COR-L47 (cell line): ENCODE results near the gene MYO18B.

Source experiments
- DNase-seq: peaks from one replicate; lab custom pipeline; 2025; lab: John Stamatoyannopoulos, UW

MYO18B gene

GRCh38 chr22:25903294-25903693 is 161.3 kb downstream of the MYO18B start:
- no peak for DNase-seq

- DNase-seq = no peak
Observed at GRCh38 chr22:25908212-25908611, 166.2 kb downstream of the MYO18B start.

- DNase-seq = no peak
Observed at GRCh38 chr22:25908755-25909154, 166.8 kb downstream of the MYO18B start.

- no peak for DNase-seq
Observed at GRCh38 chr22:25909614-25910387, 167.8 kb downstream of the MYO18B start.

- no peak for DNase-seq
Observed at GRCh38 chr22:25911243-25911972, 169.4 kb downstream of the MYO18B start.

- DNase-seq = peak; percentile 93
Observed at GRCh38 chr22:25919452-25919851, 177.5 kb downstream of the MYO18B start.

- no peak for DNase-seq
Observed at GRCh38 chr22:25922141-25922540, 180.2 kb downstream of the MYO18B start.

- no peak for DNase-seq
Observed at GRCh38 chr22:25923914-25924313, 181.9 kb downstream of the MYO18B start.

GRCh38 chr22:25928038-25928437 is 186.1 kb downstream of the MYO18B start:
- peak; percentile 69 for DNase-seq

- DNase-seq = peak; percentile 17
Observed at GRCh38 chr22:25929321-25929878, 187.4 kb downstream of the MYO18B start.

- peak; percentile 33 for DNase-seq
Observed at GRCh38 chr22:25930083-25930482, 188.1 kb downstream of the MYO18B start.

GRCh38 chr22:25930788-25931310 is 188.9 kb downstream of the MYO18B start:
- DNase-seq = peak; percentile 98

GRCh38 chr22:25933158-25933788 is 191.3 kb downstream of the MYO18B start:
- DNase-seq = no peak

GRCh38 chr22:25935266-25936058 is 193.5 kb downstream of the MYO18B start:
- no peak for DNase-seq

GRCh38 chr22:25938151-25938550 is 196.2 kb downstream of the MYO18B start:
- no peak for DNase-seq

GRCh38 chr22:25939384-25939783 is 197.4 kb downstream of the MYO18B start:
- no peak for DNase-seq

GRCh38 chr22:25940479-25940878 is 198.5 kb downstream of the MYO18B start:
- no peak for DNase-seq

- DNase-seq = no peak
Observed at GRCh38 chr22:25941365-25941960, 199.5 kb downstream of the MYO18B start.

GRCh38 chr22:25942115-25942855 is 200.3 kb downstream of the MYO18B start:
- DNase-seq = peak; percentile 53

GRCh38 chr22:25942856-25943411 is 200.9 kb downstream of the MYO18B start:
- DNase-seq = peak; percentile 96
